GM21447 (cell line): ENCODE data around the gene GDF15.
A peak's percentile ranks its signal among the peaks of the same experiment; 100 is the strongest.
"Not testable (repeated sequence)": the region's sequence is repeated elsewhere in the genome, so short reads cannot be mapped to it uniquely, and the experiment has no call there.

ENCODE experiments used
- ATAC-seq: cut with Tn5 transposase; IDR thresholded peaks from one replicate; pipeline ENCODE4 v1.9.1; 2021; ENCODE audit not compliant: unreplicated experiment

The GDF15 gene

DNA sequence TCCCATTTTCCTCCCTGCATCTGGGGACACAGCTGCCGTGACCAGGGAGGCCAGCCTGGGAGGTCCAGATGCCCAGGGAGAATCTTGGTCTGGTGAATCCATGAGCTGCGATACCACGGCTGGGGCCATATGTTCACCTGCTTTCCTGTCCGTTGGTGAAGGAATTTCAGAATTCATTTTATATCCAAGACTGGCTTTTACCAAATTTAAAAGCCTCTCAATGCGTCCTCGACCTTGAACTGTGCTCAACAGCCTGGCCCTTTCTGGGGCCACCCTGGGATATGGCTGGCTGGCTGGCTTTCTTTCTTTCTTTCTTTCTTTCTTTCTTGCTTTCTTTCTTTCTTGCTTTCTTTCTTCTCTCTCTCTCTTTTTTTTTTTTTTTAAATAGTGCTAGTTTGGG is 22.2 kb upstream of the GDF15 start:
- ATAC-seq = no peak

DNA sequence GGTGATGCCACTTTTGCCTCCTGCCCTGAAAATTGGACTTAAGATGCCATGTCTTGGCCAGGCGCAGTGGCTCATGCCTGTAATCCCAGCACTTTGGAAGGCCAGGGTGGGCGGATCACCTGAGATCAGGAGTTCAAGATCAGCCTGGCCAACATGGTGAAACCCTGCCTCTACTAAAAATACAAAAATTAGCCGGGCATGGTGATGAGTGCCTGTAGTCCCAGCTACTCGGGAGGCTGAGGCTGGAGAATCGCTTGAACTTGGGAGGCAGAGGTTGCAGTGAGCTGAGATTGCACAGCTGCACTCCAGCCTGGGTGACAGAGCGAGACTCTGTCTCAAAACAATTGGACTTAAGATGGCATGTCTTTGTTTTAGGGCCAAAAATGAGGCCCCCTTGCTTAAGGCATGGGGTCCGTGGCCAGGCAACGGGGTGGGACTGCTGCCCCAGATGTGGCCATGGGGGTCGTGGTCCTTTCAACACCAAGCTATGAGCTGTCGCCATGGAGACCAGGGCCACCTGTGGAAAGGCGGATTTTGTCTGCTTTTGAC is 21.6 kb upstream of the GDF15 start:
- ATAC-seq = not testable (repeated sequence)

DNA sequence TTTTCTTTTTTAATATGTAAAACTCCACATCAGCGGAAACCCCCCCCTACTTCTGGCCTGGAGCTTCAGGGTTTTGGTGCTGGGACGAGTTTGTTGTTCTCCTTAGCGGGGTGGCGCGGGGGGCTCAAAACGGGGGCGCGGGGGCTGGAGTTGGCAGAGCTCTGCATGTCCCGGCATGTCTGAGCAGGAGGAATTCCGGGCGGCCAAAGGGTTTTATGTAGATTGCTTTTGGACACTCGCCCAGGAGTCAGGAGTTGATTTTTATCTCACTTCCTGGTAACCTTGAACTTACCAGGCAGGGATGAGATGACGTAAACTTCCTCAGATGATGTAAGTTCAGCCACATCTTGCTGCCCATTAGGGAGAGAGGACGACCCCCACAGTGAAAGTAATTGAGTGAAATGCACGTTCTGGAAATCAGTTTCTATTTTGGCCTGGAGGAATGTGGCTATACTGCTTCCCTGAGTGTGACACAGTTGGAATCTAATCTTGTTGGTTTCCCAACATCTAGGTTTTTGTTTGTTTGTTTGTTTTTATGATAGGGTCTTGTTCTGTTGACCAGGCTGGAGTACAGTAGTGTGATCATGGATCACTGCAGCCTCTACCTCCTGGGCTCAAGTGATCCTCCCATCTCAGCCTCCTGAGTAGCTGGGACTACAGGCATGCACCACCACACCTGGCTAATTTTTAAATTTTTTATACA is 21.0 kb upstream of the GDF15 start:
- ATAC-seq = no peak

DNA sequence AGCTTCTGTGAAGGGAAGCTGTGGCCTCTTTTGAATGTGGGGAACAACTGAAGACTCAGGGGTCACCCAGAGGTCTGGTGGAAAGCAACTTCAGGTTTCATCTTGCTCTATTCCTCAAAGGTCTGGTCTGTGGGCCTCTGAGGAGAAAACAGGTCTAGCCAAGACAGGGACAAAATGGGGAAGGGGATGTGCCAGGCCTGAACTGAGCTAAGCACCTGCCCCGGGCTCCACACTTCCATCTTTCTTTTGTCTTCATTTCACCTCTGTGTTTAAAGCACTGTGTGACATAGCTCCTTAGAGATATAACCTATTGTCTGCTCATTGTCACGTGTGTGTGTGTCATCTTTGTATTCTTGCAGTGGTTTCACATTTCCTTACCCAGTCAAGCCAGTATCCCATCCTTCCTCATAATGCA is 19.9 kb upstream of the GDF15 start:
- ATAC-seq = no peak

GRCh38 chr19:18368504-18369222 is 17.3 kb upstream of the GDF15 start:
- ATAC-seq = no peak

- ATAC-seq = no peak
Measured at GRCh38 chr19:18373407-18373891, 12.5 kb upstream of the GDF15 start.

- peak; percentile 76 for ATAC-seq
Measured at GRCh38 chr19:18373892-18374629, 11.9 kb upstream of the GDF15 start.

DNA sequence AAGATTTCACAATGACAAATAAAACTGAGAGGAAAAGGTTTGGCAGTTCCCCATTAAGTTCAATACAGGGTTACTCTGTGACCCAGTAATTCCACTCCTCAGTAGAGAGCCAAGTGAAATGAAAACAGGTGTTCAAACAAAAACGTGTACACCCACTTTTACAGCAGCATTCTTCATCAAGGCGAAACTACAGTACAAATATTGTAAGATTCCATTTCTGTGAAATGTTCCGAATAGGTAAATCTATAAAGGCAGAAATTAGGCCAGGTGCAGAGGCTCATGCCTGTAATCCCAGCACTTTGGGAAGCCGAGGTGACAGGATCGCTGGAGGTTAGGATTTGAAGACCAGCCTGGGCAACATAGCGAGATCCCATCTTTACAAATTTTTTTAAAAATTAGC is 8.9 kb upstream of the GDF15 start:
- ATAC-seq = no peak

DNA sequence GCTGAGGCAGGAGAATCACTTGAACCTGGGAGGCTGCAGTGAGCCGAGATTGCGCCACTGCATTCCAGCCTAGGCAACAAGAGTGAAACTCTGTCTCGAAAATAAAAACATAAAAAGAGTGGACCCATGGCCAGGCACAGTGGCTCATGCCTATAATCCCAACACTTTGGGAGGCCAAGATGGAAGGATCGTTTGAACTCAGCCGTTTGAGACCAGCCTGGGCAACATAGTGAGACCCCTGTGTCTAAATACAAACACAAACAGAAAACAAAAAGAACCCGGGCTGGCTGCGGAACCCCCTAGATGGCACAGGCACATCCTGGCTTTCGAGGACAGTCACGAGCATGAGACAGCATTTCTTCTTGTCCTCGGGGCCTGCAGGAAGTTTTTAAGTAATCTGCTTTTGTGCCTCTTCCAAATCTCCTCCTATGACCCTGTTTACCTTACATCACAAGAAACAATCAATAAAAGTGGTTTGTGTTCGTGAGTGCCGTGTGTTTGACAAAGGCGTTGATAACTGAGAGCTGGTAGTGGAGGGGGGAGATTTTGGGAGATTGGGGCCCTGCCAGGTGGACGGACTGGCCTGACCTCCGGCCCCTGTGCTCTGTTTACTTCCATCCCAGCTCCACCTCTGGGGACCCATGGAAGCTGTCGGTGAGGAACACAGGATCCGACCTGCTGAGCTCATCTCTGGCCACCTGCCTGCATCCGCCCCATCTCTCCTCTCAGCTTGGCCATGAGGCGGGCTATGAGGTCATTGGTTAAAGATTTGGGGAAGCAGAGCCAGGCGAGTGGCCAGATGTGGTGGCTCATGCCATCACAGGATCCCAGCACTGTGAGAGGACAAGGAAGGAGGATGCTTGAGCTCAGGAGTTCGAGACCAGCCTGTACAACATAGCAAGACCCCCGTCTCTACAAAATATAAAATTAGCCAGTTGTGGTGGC is 5.9 kb upstream of the GDF15 start:
- ATAC-seq = no peak

DNA sequence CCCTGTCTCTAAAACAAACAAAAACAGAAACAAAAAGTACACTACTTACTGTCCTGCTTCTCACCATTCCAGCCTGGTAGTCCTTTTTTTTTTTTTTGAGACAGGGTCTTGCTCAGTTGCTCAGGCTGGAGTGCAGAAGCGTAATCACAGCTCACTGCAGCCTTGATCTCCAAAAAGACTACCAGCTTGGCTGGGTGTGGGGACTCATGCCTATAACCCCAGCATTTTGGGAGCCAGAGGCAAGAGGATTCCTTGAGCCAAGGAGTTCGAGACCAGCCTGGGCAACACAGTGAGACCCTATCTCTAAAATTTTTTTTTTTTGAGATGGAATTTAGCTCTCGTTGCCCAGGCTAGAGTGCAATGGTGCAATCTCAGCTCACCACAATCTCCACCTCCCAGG is 5.1 kb upstream of the GDF15 start:
- no peak for ATAC-seq

GRCh38 chr19:18383622-18384021 is 2.3 kb upstream of the GDF15 start:
- ATAC-seq = not testable (repeated sequence)

DNA sequence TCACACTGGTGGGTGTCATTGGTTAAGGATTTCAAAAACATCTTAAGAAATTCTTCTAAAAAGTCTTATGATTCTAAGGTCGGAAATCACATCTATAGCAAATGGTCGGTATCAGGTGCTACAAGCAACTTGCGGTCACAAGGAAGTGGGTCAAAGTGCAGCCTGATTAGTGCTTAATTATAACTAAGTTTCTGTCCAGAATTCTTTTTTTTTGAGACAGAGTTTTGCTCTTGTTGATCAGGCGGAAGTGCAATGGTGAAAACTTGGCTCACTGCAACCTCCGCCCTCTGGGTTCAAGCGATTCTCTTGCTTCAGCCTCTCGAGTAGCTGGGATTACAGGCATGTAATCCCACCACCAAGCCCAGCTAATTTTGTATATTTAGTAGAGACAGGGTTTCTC is 1.2 kb upstream of the GDF15 start:
- no peak for ATAC-seq

DNA sequence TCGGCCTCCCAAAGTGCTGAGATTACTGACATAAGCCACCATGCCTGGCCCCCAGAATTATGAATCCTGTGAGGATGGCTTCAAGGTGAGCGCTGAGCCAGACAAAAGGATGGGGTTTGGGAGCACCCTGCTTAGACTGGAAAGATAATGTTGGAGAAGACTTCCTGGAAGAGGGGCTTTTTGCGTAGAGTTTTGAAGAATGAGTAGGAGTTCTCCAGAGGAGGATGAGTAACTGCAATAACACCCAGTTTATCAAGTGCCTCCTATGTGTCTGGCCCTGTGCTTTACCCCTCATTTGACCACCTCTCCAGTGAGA is 641 bp upstream of the GDF15 start:
- ATAC-seq = no peak

- ATAC-seq = no peak
Measured at GRCh38 chr19:18386543-18387271, 749 bp downstream of the GDF15 start.

GRCh38 chr19:18388100-18388959 is 2.4 kb downstream of the GDF15 start:
- peak; percentile 57 for ATAC-seq

DNA sequence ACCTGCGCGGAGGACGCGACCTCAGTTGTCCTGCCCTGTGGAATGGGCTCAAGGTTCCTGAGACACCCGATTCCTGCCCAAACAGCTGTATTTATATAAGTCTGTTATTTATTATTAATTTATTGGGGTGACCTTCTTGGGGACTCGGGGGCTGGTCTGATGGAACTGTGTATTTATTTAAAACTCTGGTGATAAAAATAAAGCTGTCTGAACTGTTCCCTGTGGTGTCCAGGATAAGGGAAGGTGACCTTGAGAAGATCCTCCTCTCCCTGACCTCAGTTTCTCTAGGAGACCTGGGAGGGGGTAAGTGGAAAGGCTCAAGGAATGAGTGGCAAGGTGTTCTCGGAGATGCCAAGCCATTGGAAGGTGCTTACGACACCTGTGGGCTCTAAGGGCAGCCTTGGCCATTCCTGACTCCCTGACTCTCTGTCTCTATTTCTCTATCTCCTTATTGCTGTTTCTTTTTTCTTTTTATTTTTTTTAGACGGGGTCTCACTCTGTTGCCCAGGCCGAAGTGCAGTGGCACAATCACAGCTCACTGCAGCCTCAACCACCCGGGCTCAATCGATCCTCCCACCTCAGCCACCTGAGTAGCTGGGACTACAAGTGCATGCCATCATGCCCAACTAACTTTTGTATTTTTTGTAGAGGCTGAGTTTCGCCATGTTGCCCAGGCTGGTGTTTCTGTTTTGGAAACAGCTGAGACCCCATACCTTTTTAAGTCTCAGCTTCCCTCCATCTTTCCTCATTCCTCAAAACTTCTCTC is 3.2 kb downstream of the GDF15 start:
- ATAC-seq = no peak

GRCh38 chr19:18389726-18390064 is 3.7 kb downstream of the GDF15 start:
- no peak for ATAC-seq
